Measurements from ENCODE around the gene ARHGEF4.

DNA sequence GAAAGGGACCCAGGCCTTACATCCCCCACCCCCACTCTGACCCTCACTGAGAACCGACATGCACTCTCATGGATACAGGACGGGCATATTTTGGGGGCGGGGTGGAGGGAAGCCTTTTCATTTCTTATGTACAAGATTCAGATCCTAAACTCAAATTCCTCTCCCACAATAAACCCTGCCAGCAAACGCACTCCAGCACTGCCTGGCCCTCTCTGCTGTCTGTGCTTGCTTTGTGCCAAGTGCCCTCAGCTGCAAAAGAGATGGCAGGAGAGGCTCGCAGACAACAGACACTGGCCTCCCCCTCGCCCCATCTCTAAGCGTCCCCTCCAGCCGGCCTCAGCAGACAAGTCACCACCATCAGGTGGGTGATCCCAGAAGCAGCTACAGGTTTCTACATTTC is 214.2 kb downstream of the ARHGEF4 start:
- TF ChIP-seq CTCF (IDR thresholded peaks at IDR 0.05; ENCODE audit: insufficient read depth, low read depth, low read length) (no peak), EZH2 (IDR thresholded peaks at IDR 0.05; ENCODE audit: insufficient read depth, low read length) (no peak)

All from astrocyte (in vitro differentiated cells and primary cell).